ENCODE data around the gene MAP7D1.

Gene MAP7D1

DNA sequence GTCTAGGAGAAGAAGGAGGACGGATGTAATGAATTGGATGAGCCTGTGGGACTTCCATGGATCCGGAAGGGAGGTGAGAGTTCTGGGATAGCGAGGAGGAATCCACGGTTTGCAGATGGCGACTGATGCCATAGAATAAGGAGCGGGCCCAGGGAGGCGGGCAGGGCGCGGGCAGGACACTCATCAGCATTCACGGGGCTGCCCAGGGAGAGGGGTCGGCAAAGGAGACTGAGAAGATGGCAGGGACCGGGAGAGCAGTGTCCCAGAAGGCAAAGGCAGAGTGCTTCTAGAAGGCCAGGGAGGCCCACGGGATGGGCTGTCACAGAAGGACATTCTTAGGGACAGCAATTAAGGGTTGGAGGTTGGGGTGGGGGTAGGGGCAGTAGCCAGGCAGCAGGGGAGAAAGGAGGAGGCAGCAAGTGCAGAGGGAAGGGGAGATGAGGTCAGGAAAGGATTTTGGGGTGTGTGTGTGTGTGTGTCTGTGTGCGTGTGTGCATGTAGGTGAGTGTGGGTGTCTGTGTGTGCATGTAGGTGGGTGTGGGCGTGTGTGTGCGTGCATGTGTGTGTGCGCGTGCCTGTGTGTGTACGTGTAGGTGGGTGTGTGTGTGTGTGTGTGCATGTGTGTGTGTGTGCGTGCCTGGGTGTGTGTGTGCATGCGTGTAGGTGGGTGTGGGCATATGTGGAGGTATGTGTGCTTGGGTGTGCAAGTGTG, 29.8 kb upstream of the MAP7D1 start:
- in situ Hi-C loops (cut with HindIII; ENCODE audit: low sequenced_read_pairs): no loop called here

DNA sequence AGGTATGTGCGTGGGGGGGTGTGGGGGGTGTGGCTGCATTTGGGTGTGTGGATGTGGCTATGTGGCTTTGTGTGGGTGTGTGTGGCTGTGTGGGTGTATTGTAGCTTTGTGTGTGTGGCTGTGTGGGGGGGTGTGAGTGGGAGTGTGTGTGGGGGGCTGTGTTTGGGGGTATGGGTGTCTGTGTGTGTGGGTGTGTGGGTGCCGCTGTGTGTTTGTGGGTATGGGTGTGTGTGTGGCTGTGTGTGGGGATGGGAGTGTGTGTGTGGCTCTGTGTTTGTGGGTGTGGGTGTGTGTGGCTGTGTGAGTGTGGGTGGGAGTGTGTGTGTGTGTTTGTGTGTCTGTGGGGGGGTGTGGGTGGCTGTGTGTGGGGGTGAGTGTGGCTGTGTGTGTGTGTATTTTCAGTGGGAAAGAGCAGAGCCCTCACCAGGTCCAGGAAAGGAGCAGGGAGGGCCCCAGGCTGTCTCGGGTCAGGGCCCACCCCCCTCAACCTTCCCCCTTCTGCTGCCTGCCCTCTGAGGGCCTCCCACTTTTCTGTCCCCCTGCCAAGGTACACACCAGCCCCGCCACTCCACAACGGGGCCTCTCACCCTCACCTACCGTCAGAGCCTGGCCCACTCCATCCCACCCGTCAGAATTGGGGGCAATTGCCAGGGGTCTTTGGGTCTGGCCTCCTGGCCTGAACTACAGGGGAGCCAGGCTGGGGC, 29.0 kb upstream of the MAP7D1 start:
- in situ Hi-C loops (cut with HindIII; ENCODE audit: low sequenced_read_pairs): no loop called here

DNA sequence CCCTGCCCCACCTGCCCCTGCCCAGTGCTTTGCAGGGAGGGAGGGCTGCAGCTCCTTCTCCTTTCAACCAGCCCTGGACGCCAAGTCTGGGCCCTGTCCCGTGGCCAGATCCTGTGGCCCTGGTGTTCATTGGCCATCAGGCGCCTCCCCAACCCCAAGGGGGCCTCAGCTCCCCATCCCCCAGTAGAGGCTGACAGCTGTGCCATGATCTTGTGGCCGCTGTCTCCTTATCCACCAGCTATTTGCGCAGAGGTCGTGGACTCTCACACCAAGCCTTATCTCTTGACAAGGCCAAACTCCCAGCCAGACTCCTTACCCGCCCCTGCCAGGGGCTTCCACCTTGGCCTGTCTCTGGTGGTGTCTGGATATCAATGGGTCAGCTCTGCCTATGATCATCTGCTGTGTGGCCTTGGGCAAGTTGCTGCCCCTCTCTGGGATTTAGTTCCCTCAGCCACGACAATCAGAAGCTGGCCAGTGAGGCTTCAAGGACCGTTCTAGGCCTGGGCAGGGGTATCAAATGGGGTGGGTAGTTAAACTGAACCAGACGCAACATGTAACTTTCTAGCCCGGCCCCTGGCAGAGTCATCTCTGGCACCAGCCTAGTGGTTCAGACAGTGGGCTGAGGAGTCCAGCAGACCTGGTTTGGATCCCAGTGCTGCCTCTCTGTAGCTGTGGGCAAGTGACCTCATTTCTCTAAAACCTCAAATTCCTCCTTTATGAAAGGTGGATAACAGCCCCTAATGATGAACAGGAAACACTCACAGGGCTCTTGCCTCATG, 27.6 kb upstream of the MAP7D1 start:
- in situ Hi-C loops (cut with HindIII; ENCODE audit: low sequenced_read_pairs): no loop called here

DNA sequence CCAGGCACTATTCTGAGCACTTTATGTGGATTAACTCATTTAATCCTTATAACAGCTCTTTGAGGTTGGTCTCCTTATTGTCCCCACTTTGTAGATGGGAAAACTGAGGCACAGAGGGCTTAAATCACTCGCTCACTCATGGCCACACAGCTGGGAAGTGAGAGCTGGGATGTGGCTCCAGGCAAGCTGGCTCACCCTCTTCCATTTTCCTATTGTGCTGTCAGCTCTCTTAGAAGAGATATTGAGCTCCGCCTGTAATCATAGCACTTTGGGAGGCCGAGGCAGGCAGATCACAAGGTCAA, 27.1 kb upstream of the MAP7D1 start:
- in situ Hi-C loops (cut with HindIII; ENCODE audit: low sequenced_read_pairs): no loop called here

DNA sequence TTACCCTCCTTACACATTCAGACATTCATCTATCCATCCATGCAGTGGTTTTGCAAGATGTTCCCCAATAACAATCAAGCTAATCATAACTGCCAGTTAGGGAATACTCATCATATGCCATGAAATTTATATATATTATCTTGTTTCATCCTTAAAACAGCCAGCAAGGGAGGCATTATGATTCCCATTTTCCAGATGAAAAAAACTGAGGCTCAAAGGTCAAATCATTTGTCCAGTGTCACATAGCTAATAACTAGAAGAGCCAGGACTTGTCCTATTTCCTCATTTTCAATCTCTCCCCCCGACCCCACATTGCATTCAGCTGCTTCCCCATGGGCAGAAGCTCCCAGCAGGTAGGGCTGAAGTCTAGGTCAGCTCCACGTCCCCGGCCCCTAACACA, 23.9 kb upstream of the MAP7D1 start:
- in situ Hi-C loops (cut with HindIII; ENCODE audit: low sequenced_read_pairs): no loop called here

DNA sequence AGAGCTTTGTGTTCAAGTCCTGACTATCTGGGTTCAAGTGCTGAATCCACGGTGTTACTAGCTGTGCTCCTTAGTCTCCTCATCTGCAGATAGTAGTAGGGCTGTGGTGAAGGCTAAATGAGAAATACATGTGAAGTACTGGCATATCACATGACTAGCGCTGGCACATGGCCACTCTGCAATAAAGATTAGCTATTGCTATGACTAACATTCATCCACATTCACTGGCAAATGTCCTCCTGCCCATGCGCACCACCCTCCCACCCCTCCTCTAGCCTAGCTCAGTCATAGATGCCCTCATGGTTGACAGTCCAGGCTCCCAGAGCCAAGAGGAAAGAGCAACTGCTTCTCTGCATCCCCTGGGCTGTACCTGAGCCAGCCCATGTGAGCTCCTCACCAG, 22.5 kb upstream of the MAP7D1 start:
- in situ Hi-C loops (cut with HindIII; ENCODE audit: low sequenced_read_pairs): no loop called here

DNA sequence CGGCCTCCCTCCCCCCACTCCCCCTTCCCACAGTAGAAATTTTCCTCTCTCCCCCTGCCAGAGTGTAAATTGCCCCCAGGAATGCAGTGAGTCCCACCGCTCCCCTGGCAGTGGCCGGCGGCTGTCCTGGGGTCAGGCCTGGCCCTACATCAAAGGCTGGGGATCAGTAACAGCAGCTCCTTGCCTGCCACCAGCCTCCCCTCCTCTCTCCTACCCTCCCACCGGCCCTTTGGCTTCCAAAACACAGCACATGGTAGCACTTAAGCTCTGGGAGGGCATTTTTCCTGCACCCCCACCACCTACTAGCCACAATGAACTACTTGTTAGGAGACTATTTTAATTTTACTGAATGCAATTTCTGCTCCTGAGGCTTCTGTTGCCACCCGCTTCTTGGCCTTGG, 21.9 kb upstream of the MAP7D1 start:
- in situ Hi-C loops (cut with HindIII; ENCODE audit: low sequenced_read_pairs): no loop called here

DNA sequence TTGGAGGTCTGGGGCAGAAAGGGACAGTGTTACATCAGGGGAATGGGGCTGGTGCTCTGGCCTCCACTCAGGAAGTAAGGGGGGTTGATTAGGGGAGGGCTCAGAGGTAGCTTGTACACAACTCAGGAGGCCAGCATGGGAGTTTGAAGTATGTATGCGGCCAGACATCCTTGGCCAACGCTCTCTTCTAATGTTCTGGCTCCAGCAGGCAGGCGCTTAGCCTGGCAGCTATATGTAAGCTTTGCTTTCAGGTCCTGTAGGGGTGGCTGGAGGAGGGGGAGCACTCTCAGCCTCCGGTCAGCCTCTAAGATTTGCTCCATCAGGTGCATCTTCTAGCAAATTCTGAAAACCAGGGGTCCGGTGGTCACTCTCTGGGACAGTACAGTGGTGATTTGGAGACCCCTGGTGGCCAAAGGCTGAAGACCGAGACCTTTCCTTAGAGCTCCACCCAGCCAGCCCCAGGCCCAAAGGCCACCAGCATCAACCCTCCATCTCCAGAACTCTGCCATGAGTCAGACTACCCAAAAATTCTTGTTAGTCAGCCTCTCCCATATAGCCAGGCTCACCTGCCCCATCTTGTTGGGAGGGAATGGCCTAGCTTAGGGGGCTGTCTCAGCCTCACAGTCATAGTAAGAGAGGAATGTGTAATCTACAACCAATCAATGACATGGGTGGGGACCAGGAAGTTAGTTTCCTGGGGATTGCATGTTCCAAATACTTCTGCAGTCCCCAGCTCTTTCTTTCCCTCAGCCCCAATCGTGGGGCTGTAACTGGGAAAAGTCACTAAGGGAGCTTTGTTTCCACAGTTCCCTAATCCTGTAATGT, 21.2 kb upstream of the MAP7D1 start:
- in situ Hi-C loops (cut with HindIII; ENCODE audit: low sequenced_read_pairs): loop anchor here (5.0 kb wide), 1 partner anchor 43 kb away; no protein-coding TSS in a partner anchor

DNA sequence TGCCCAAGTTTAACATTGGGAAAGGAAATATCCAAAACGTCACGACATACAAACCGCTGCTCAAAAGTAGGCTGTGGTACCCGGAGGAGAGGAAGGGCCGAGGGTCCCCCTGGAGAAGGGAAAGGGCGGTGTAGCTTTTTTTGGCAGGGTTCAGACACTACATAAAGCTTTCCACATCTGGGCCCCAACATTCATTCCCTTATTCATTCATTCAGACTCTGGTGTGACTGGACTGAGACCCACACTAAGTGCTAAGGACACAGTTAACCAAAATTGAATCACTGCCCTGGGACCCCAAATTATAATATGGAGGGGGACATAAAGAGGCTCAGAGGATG, 20.7 kb upstream of the MAP7D1 start:
- in situ Hi-C loops (cut with HindIII; ENCODE audit: low sequenced_read_pairs): loop anchor here (5.0 kb wide), 1 partner anchor 42 kb away; no protein-coding TSS in a partner anchor

DNA sequence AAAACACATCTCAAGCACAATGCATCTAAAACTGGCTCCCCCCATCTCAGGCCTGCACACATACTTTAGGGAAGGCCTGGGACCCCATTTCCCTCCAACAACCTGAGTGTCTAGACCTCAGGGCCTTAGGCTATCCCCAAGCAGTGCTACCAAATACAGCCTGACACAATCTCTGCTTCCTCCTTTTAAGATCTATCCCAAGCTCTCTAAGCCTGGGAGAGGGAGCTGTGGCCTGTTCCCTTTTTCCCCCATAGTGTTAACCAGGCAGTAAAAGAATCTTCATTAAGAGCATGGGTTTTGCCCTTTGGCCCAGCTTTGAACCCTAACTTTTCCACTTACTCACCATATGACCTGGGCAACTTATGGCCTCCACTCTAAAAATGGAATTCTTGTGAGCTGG, 20.2 kb upstream of the MAP7D1 start:
- in situ Hi-C loops (cut with HindIII; ENCODE audit: low sequenced_read_pairs): loop anchor here (5.0 kb wide), 1 partner anchor 42 kb away; no protein-coding TSS in a partner anchor

DNA sequence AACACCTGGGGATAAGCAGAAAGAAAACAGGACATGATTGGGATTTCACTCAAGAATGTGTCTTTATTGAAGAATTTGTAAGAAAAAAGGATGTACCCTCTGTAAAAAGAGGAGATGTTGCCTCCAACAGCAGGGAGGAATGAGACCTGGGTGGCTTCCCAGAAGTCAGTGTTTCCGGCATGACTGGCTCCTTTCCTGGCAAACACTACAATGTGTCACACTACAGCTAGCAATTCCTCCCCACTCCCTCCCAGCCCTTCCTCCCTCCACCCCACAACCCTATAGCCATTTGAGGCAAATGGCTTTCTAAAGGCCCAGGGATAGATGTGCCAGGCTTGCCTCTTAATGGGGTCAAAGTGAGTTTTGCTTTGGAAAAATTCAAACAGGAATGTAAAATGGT, 19.4 kb upstream of the MAP7D1 start:
- in situ Hi-C loops (cut with HindIII; ENCODE audit: low sequenced_read_pairs): loop anchor here (5.0 kb wide), 1 partner anchor 41 kb away; no protein-coding TSS in a partner anchor

DNA sequence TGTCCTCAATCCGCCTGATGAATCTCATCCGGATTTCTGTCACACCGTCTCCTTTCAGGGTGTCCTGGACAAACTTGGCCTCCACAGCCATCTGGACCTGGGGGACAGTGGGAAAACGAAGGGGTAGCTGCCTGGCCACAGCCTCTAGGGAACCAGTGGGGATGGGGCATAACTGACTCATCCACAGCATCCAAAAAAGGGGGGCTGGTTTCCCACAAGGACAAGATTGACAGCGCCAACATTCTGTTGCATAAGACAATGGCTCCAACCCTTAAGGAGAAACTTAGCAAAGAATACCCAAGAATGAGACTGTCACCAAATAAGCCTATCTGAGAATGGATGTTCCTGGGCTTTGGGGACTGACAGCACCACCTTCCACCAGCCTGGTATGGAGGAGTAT, 18.7 kb upstream of the MAP7D1 start:
- in situ Hi-C loops (cut with HindIII; ENCODE audit: low sequenced_read_pairs): loop anchor here (5.0 kb wide), 1 partner anchor 40 kb away; no protein-coding TSS in a partner anchor

DNA sequence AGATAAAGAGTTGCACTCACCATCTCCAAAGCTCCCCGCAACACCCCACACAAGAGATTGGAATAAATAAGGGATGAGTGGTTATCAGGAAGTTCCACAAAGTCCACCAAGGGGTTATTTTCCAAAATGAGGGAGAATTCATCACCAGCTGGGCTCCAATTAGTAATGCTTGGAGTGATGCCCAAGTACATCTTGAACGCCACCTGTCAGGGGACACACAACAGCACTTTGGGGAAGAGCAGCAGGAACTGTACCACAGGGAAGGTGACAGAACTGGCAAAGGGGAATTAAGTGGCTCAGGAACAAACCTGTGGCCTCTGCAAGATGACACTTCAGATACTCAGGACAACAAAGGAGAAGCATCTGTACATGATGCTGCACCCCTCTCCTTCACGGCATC, 18.2 kb upstream of the MAP7D1 start:
- in situ Hi-C loops (cut with HindIII; ENCODE audit: low sequenced_read_pairs): loop anchor here (5.0 kb wide), 1 partner anchor 40 kb away; no protein-coding TSS in a partner anchor

DNA sequence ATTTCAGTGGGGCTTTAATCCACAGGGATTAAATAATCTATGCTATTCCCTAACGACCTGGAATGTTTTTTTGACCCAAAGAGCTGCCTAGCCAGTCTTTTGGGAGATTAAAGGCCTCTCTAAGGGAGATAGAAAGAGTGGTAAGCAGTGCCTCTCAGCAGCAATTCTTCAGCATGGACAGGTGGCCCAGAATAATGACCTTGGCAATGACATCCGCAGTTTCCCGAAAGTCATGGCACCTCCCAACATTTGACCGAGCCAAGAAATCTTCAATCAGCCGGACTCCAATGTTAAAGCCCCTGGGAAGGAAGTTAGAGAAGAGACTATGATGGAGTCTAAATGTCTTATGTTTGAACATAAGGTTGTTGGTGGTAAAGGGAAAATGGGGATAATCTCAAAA, 16.4 kb upstream of the MAP7D1 start:
- in situ Hi-C loops (cut with HindIII; ENCODE audit: low sequenced_read_pairs): loop anchor here (5.0 kb wide), 1 partner anchor 38 kb away; no protein-coding TSS in a partner anchor

DNA sequence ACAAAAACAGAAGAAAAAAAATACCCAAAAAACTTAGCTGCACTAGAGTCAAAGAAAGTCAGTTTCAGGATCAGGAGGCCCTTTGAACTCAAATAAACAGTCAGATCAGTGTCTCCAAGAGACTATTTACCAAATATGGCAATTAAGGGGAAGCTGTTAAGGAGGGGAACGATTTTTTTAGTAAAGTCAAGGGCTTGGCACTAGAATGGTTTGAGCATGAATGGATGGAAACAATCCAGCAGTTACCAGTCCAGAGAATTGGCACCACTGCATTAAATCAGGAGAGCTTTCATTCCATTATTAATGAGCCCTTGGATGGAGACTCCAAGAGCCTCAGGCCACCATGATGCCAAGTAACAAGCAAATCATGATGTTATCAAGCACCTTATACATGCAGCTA, 13.8 kb upstream of the MAP7D1 start:
- in situ Hi-C loops (cut with HindIII; ENCODE audit: low sequenced_read_pairs): no loop called here

DNA sequence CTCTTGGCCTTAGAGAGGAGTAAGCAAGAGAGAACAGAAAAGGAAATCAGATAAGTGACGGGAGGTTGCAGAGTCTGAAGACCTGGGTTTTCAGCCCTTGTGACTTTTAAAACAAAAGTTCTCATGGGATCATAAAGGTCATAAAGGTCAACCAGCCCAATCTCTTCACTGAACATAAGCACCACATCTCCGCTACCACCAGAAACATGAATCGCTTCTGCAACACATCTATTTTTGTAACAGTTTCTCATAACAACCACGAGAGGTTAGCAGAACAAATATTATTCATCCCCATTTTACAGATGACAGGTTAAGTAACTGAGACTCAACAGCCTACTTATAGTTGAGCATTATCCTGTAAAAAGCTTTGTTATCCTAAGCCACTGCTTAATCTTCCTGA, 12.5 kb upstream of the MAP7D1 start:
- in situ Hi-C loops (cut with HindIII; ENCODE audit: low sequenced_read_pairs): no loop called here

DNA sequence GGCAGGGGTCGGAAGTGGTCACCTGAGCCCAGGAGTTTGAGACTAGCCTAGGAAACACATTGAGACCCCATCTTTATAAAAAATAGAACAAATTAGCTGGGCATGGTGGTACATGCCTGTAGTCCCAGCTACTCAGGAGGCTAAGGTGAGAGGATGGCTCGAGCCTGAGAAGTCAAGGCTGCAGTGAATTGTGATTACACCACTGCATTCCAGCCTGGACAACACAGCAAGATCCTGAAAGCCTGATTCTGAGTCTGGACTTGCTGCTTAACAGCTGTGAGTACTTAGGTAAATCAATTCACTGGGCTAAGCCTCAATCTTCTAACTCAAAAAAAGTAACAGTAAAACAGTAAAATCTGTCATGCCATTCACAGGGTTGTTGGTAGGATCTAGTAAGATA, 11.5 kb upstream of the MAP7D1 start:
- in situ Hi-C loops (cut with HindIII; ENCODE audit: low sequenced_read_pairs): no loop called here

DNA sequence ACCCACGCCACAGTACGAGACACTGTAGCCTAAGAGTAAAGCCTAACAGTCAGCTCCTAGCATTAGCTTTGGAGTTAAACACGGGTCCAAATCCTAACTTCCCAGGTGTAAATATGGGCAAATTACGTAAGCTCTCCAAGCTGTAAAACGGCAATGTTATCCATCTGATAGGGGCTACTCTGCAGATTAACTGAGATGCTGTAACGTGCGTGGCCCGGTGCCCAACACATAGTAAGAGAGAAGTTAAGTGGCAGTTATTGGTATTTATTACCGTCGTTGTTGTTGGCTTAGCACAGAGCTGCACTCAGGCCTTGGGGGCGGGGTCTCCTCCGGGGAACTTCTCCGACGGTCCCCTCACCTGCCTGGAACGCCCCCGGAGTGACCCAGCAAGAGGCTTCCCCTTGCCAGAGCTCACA, 7.1 kb upstream of the MAP7D1 start:
- in situ Hi-C loops (cut with HindIII; ENCODE audit: low sequenced_read_pairs): no loop called here

DNA sequence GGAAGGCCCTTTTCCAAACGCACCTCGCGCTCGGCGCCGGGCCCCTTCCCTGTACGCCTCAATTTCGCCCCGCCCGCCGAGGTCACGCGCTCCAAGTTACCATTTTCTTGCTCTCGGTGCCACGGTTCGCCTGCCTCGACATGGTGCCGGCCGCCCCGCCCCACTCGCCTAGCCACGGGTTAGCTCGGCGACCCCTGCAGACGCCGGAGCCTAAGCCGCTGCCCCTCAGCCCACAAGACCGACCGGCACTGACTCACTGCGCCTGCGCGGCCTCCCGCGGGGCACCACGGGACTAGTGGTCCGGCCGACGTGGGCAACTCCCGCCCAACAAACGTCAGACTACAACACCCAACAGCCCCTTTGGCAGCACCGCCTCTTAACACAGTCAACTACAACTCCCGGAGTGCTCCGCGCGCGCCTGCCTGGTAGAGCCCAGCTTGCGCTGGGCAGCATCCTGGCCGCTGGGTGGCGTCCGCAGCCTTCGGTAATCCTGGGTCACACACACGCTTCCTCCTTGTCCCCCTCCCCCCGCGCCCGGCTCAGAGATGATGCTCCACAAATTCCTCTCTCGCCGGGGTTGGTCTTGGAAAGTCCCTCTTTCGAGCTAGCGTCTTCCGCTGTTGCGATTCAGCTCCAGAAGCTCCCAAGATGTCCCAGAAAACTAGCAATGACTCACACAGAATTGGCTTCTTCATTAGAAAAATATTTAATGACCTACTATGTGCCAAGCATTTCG, 6.6 kb upstream of the MAP7D1 start, which contains the start of gene TRAPPC3:
Gene TRAPPC3, minus strand, starts transcription at position 250 of the 736 bp plus-strand sequence. Its CDS starts 108 bp downstream, at position 142.
- in situ Hi-C loops (cut with HindIII; ENCODE audit: low sequenced_read_pairs): no loop called here

DNA sequence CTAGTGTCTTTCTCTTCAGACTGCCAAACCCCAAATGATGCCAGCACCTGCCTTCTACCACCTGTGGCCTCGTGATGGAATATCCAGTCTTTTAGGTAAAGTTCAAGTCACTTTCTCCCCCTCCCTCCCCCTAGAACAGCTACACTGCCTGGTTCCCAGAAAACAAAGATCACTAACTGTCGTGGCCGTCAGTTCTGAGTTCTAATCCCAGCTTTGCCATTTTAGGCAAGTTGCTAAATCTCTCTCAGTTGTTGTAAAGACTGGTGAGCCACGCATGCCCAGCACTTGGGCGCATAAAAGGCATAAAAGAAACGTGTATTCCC, 6.0 kb upstream of the MAP7D1 start:
- in situ Hi-C loops (cut with HindIII; ENCODE audit: low sequenced_read_pairs): no loop called here

Measured in endothelial cell of hepatic sinusoid (primary cell).